Stimulated activated CD4-positive, alpha-beta T cell treated with anti-CD3 and anti-CD28 coated beads, Interleukin-1b, Interleukin-23, amount 100 ng/mL, for 4 hours (primary cell): Measurements from ENCODE around the gene ACSL6.
A peak's percentile ranks its signal among the peaks of the same experiment; 100 is the strongest.

Experiments used
- DNase-seq, 2 donors: peaks; one replicate each; pipeline ENCODE4 v3.0.0-alpha.2; 2020; ENCODE audit warnings: low read depth in 2 of 2

ACSL6 gene, protein sequence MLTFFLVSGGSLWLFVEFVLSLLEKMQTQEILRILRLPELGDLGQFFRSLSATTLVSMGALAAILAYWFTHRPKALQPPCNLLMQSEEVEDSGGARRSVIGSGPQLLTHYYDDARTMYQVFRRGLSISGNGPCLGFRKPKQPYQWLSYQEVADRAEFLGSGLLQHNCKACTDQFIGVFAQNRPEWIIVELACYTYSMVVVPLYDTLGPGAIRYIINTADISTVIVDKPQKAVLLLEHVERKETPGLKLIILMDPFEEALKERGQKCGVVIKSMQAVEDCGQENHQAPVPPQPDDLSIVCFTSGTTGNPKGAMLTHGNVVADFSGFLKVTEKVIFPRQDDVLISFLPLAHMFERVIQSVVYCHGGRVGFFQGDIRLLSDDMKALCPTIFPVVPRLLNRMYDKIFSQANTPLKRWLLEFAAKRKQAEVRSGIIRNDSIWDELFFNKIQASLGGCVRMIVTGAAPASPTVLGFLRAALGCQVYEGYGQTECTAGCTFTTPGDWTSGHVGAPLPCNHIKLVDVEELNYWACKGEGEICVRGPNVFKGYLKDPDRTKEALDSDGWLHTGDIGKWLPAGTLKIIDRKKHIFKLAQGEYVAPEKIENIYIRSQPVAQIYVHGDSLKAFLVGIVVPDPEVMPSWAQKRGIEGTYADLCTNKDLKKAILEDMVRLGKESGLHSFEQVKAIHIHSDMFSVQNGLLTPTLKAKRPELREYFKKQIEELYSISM

DNA sequence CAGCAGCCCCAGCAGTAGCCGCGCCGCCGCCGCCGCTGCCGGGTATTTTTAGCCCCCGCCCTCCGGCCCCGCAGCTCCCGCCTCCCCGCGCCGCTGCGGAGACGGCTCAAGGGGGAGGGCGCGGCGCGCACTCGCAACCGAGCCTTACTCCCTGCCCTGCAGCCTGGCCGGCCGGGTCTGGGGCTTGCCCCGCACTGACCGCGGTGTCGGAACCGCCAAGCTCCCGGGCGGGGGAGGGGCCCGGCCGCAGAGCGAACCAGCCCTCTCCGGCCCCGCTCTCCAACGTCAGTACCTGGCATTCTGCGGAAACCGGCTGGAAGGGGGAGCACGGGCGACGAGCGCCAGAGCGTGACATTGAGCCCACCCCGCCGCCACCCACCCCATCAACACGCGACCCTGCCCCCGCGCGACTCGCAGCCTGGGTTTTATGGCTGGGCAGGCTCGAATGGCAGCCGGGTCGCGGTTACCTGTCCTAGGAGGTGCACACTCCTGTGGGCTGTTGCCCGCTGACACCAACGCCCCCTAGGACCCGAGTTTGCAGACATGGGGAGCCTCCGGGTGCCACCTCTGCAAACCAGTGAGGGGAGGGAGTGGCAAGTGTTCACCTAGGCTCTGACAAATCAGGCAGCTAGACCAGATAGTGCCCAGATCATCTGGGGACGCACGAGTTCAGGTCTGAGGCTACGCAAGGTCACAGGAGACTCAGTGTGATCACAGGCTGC is at the start of gene ACSL6:
Gene ACSL6, minus strand, starts transcription at position 37 of the 722 bp plus-strand sequence. CDS start 105 bp downstream, outside the sequence.
- DNase-seq = peak in 1 of 2 donors; percentile 30

DNA sequence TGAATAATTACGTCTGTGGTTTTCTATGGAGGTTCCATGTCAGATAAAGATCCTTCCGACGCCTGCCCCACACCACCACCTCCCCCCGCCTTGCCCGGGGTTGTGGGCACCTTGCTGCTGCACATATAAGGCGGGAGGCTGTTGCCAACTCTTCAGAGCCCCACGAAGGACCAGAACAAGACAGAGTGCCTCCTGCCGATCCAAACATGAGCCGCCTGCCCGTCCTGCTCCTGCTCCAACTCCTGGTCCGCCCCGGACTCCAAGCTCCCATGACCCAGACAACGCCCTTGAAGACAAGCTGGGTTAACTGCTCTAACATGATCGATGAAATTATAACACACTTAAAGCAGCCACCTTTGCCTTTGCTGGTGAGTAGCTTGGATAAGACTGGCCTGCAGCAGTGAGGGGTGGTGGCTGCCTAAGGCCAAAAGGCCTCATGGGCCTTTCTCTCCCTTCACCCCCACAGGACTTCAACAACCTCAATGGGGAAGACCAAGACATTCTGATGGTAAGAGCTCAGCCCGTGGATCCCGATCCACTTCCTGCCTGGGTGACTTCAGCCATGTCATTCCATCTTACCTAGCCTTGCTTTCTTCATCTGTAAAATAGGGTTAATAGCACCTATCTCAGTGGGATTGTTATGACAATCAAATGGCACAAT is 49.2 kb upstream of the ACSL6 start, which contains the start of gene IL3:
Gene IL3, plus strand, starts transcription at position 155 of the 661 bp plus-strand sequence. Its CDS starts 52 bp downstream, at position 207.
- no peak for DNase-seq

DNA sequence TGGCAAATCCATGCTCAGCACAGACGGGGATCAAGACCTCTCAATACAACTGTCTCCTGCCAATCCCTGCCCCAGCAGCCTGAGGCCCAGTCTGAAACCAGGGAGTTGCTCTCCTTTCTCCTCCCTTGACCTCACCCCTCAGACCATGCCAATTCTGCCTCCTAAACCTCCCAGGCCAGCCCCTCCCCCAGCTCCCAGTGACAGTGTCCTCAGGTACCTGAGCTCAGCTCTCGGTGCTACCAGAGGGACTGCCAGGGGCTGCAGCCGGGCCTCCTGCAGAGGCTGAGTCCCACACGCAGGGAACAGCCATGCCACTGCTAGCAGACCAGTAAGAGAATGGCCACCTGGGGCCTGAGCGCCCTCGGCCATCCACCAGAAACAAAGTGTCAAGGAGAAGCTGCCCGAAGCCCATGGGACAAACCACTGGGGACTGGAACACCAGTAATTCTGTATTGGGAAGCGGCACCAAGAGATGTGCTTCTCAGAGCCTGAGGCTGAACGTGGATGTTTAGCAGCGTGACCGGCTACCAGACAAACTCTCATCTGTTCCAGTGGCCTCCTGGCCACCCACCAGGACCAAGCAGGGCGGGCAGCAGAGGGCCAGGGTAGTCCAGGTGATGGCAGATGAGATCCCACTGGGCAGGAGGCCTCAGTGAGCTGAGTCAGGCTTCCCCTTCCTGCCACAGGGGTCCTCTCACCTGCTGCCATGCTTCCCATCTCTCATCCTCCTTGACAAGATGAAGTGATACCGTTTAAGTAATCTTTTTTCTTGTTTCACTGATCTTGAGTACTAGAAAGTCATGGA is 48.4 kb upstream of the ACSL6 start:
- no peak for DNase-seq

DNA sequence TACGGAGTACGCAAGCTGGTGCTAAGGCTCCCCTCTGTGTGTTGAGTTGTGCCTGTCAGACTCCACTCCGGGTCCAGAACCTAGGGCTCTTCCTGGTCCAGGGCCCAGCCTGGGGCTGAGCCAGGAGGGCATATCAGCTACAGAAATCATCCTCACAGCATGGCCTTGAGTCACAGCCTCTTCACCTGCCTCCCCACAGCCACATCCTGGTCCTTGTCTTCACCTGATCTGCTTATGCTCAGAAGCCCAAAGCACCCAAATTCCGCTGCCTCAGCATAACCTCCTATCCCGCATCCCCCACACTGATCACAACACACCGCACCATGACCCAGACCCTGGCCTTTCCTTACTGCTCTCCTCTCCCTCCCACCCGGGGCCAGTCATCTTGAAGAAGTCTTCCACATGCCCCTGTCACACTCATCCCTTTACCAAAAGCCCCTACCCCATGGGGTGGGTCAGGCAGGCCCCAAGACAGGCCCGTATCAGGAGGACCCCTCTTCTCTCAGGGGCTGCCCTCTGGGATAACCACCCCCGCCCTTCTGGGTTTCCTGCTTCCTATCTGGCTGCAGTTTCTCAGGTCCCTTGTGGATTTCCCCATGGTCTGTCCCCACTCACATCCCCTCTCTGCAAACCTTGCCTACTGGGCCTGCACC is 47.7 kb upstream of the ACSL6 start:
- DNase-seq = no peak

DNA sequence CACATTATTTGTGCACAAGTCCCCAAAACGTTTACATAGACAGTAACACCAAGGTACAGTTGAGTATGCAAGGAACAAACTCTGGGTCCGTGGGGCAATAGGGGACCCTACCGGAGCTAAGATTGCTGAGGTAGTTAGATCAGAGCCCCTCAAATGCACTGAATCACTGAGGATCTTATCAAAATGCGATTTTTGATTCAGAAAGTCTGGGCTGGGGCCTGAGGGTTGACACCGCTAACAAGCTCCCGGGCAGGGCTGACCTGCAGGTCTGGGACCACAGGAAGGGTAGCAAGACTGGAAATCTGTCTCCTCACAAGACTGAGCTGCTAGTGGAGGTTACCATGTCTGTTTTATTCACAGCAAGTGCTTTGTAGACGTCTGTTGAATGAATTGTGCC is 47.2 kb upstream of the ACSL6 start:
- DNase-seq = no peak

DNA sequence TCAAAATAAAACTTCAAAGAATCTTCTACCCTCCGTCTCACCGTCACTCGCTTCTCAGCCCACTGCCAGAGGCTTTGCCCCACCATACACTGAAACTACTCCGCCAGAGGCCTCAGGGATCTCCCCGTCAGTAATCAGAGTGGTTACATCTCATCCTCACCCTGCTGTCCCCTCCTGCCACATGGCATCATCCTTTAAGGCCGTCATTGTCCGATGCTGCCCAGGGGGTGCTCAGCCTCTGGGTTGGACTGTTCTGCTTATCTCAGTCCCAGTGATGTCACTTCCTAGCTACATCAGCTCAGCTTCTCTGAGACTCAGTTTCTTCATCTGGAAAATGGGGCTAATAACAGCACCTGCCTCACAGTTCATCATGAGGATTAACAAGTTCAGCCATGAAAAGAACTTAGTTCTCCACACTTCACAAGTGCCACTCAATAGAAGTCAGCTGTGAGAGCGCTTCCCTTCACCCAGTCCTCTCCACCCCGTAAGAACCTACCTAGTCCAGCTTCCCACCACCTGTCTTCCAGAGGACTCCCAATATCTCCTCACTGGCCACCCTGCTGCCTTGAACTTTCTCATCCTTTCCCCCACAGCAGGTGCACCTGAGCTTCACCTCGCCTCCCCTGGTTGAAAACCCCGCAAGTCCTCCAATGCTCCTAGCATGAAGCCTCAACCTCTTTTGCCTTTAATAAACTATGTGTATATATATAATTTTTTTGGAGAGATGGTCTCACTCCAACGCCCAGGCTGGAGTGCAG is 46.2 kb upstream of the ACSL6 start:
- DNase-seq = no peak

DNA sequence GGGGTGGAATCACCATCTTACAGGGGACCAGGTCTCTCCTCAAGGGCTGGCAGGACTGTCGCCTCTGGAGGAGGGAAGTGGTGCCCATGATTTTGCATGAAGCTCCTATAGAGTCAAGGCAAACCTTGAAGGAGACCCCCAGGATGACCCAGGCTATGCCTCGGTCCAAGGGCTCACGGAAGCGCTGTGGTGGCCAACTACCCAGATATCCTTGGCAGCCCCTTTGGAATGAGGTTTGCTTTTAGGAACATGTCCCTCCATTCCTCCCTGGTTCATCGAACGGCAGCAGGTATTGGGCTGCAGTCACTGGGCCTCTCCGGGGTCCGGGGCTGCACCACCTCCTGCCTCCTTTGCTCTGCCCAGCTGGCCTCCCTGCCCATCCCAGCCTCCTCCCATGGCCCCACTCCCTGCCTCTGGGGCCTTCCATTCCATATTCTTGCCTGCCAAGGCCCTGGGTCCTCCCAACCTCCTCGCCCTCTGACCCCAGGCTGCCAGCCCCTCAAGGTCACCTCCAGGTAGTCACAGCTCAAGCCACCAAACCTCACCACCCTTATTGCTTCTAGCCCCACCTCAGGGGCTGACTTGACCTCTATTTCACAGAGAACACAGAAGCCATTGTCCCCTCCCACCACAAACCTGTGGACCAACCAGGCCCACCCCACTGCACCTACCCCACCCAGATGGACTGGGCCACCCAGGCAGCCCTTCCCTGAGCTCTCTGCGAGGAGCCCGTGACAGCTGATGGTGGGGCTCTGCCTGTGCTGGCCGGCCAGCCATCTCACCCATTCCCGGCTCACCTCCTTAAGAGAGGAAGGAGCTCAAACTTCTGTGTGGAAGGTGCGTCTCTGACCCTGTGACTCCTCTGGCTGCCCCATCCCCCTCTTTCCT is 45.4 kb upstream of the ACSL6 start:
- no peak for DNase-seq

DNA sequence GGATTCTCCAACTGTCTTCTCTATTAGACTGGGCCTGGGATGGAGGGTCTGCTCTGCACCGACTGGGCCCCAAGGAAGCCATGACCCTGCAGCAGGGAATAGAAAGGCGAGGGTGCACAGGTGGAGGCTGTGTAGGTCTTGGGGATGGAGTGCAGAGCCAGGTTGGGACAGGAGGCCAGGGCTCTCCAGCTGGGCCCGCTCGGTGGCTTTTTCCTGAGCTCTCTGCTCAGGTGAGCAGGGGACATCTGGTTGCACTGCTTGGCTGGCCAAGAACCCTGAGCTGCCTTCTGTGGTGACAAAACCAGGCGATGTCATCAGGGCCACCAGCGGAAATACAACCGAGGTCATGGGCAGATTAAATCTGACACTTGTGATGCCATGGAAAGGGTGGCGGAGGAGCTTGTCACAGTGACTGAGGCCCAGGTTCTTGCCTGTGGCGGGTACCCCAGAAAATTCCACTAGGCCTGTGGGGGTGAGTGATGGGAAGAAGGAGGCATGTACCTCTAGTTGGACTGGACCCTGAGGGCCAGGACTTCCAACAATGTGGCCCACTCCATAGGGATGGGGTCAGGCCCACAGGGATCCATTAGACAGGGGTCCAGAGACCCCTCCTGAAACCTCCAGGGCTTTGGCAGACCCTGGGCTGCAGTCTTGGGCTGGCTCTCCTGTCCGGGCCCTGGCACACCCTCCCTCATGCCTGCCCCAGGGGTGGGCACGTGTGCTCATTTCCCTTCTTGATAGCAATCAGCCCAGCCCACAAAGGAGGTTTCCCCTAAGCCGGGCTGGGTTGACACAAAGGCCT is 44.6 kb upstream of the ACSL6 start:
- no peak for DNase-seq

DNA sequence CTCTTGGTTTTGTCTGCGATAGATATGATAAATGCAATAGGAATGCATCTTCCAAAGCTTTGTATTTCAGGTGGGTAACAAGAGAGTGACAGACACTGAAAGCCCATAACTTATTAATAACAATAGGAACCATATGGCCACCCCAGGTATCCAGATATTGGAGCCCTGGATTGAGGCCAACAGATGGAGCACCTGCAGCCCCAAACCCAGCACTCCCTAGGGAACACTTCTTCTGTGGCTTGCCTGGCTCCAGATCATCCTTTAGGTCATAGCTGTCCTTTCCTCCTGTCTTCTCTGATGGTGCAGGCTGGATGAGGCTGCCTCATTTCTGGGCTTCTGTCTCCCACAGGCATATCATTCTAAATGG is 44.0 kb upstream of the ACSL6 start:
- no peak for DNase-seq

DNA sequence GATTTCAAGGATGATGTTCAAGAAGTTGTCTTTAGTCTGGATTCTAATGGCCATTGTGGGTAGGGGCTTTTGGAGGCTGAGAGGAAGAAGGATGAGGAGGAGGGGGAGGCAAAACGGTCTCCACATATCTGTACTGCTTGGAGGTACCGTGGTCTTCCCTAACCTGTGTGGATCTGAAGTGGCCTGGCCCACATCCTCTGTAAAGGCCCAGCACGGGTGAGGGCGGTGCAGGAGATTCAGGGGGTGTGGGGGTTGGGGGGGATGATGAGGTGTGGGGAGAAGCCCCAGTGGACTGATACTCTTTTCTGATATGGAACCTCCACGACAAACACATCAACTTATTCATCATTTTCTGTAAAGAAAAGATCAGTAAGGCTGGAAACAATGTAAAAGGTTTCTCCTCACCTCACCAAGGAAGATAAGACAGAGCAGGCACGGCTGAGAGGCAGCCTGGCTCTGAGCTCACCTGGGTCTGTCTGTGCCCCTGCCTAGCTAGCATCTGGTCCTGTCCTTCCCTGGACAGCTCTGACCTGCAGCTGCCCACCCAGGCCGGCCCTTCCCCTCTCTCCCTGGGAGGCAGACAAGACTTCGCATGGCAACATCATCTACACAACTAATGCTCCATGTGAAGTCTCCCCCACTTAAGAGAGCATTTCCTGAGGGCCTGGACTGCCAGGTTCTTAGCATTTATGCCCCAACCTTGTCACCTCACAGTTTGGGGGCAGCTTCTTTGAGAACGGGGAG is 43.4 kb upstream of the ACSL6 start:
- no peak for DNase-seq

DNA sequence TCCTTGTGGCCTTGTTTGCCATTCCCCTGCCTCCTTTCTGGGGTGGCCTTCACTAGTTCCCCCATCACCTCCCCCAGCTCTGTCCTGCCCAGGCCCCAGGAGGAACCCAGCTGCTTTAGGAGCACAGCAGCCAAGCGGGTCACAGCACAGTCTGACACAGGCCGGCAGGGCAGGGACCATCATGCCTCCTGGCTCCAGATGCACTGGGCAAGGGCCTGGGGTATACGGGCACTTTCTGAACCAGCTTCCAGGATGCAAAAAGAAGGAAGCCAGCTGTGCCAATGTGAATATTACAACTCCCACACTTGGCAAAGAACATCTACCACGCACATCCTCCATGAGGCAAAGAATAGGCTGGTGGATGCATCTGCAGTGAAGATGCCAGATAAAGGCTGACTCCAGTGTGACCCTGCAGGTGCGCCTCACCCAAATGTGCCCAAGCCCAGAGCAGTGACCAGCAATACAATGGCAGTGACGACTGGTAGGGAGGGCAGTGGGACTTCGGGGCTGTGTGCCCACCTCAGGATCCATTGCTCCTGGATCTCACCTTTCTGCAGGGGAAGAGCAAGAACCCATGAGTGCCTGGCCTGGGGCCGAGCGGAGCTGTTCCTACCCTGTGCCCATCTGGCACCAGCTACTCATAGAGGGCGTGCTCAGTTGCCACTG is 42.7 kb upstream of the ACSL6 start:
- DNase-seq = no peak

DNA sequence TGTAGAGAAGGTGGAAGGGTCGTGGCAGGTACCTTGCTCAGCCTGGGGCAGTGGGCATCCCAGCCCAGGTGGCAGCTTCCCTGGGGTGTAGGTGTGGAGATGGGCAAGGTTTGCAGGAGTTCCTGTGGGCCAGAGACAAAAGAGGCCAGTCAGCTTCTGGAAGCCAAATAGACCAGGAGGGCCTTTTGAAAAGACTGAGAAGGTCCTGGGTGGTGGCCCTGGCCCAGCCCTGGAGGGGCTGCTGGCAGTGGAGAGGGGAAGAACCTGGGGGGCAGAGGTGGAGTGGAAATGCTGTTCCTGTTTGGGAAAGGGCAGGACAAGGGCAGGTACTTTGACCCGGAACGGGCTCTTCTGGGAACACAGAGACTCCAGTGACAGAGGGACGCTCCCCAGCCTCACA is 42.0 kb upstream of the ACSL6 start:
- no peak for DNase-seq

DNA sequence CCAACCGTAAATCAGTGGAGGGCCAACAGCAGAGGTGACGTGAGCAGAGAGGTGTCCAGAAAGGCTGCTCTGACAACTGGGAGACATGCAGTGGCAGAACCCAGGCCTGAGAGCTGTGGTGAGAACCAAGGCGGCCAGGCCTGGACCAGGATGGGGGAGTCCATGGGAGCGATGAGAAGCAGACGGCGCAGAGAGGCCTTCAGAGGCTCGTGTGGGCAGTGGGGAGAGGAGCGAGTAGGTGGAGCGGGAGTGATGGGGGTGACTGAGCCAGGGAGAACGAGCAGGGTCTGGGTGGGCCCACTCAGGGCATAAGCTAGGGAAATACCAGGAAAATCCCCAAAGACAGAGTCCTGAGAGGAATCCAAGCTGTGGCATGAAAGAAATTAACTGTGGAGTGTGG is 41.1 kb upstream of the ACSL6 start:
- no peak for DNase-seq

DNA sequence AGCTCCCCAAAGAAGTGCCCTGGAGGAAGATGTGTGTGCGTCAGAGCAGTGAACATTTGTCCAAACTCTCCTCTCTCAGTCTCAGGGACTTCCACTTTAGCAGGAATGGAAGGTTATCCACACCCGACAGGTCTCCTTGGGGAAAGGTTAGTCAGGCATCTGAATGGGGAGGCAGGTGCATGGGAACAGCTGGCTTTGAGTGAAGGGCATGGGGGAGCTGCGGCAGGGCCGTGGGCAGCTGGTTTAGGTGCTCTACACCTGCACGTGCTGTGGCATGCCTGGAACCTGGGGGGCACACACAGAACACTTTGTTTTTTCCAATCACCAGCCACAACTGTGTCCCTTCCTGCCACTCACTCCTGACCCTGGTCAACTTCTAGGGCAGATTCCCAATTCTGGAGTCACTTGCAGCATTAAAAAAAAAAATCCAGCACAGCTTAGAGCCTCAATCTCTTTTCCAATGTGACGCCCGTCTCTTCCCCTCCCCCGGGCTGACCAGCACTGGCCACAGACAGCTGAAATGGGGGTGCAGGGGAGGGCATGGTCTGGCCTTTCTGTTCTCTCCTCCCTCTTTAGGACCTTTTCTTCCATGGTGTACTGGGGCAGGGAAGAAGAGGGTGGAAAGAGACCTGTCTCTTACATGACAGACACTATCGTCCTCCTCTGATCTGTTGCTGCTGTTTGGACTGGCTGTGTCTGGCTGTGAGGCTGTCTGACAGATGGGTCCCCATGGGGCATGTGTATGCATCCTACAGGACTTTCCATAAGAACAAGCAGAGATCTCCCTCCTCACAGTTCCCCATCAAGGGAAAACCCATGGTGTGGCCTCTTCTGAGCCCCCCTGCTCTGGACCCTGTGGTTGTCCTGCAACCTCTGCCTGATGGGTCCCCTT is 39.4 kb upstream of the ACSL6 start:
- DNase-seq = no peak

DNA sequence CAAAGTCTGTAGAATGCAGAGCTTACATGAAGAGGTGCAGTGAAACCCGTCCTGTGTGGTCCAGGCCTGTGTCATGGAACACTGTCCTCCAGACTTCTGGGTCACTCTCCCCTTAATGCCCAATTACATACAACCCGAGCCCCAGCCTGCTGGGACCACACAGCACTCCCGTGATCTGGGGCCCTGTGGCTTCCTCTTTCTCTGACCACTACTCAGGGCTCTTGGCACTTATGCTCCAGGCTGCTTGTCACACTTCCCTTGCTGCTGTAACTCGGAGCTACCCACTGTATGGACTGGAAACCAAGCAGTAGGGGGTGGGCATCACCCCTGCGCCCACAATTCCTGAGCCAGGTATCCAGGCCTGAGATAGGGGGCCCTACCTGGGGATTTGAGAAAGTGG is 38.7 kb upstream of the ACSL6 start:
- no peak for DNase-seq

DNA sequence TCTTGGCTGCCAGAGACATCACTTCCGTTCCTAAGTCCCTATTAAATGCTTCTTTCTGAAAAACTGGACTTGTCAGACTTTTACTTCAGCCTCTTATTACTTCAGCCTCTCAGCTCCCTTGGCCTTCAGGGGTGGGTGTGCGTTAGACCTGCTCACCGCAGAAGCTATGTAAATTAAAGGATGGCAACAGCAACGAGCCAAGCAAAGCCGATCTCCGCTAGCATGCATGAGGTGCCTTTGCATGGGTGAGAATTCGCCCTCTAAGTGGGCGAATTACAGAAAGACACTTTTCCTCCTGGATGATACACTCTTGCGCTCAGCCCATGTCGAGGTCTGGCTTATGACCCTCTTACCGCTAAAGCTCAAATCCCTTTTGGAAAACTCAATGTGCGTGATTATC is 38.1 kb upstream of the ACSL6 start:
- DNase-seq = no peak
